Hepatocyte (in vitro differentiated cells): ENCODE results near the gene SOBP. TPM values are rescaled to one million over a fixed set of nuclear protein-coding genes. Genes with fewer than 3 reads are reported as not detected.
"Not testable (repeated sequence)": the region's sequence is repeated elsewhere in the genome, so short reads cannot be mapped to it uniquely, and the experiment has no call there.

Experiments
- DNase-seq: peaks from one replicate; pipeline ENCODE4 v3.0.0-alpha.2; 2016; ENCODE audit warnings: low spot score
- H2AFZ ChIP-seq: fragments of 200-600 bp; sonication (generic); 2 replicates; pipeline ENCODE4 v1.6.0; 2016; ENCODE audit warnings: antibody characterized with exemption, mild to moderate bottlenecking
- H3K27ac ChIP-seq: fragments of 200-600 bp; sonication (generic); 2 replicates; pipeline ENCODE4 v1.5.1; 2016; ENCODE audit warnings: mild to moderate bottlenecking
- H3K27me3 ChIP-seq: fragments of 200-600 bp; sonication (generic); 2 replicates; pipeline ENCODE4 v1.6.1; 2016
- H3K36me3 ChIP-seq: fragments of 200-600 bp; sonication (generic); replicated peaks from 2 replicates; pipeline ENCODE4 v1.5.1; 2016; ENCODE audit warnings: low read depth; ENCODE audit not compliant: insufficient read depth
- H3K4me1 ChIP-seq: fragments of 200-600 bp; sonication (generic); 2 replicates; pipeline ENCODE4 v1.5.1; 2016; ENCODE audit warnings: mild to moderate bottlenecking, moderate library complexity; ENCODE audit not compliant: insufficient read depth
- H3K4me2 ChIP-seq: fragments of 200-600 bp; sonication (generic); 2 replicates; pipeline ENCODE4 v1.6.0; 2016
- H3K4me3 ChIP-seq: fragments of 200-600 bp; sonication (generic); 2 replicates; pipeline ENCODE4 v1.5.1; 2016; ENCODE audit warnings: mild to moderate bottlenecking
- H3K79me2 ChIP-seq: fragments of 200-600 bp; sonication (generic); 2 replicates; pipeline ENCODE4 v1.6.0; 2017; ENCODE audit warnings: mild to moderate bottlenecking
- H3K9me2 ChIP-seq: fragments of 200-600 bp; sonication (generic); replicated peaks from 2 replicates; pipeline ENCODE4 v1.6.0; 2017; ENCODE audit warnings: mild to moderate bottlenecking; ENCODE audit not compliant: insufficient read depth
- H3K9me3 ChIP-seq: fragments of 200-600 bp; sonication (generic); 2 replicates; pipeline ENCODE4 v1.5.1; 2016; ENCODE audit warnings: low read depth, mild to moderate bottlenecking
- H4K20me1 ChIP-seq: fragments of 200-600 bp; sonication (generic); 2 replicates; pipeline ENCODE4 v1.6.0; 2016; ENCODE audit warnings: mild to moderate bottlenecking; ENCODE audit not compliant: insufficient read depth, poor library complexity, severe bottlenecking
- CTCF ChIP-seq: fragments of 200-600 bp; sonication (generic); IDR thresholded peaks from 2 replicates; pipeline ENCODE4 v1.5.1; 2016; ENCODE audit warnings: antibody characterized with exemption, mild to moderate bottlenecking; ENCODE audit not compliant: poor library complexity
- EZH2 ChIP-seq: fragments of 200-600 bp; sonication (generic); IDR thresholded peaks from 2 replicates; pipeline ENCODE4 v1.6.1; 2016; ENCODE audit warnings: antibody characterized with exemption, mild to moderate bottlenecking, borderline replicate concordance
- EZH2phosphoT487 ChIP-seq: fragments of 200-600 bp; sonication (generic); IDR thresholded peaks from one replicate; pipeline ENCODE4 v1.6.1; 2018; ENCODE audit warnings: antibody characterized with exemption, mild to moderate bottlenecking, low read depth, moderate library complexity; ENCODE audit not compliant: unreplicated experiment, severe bottlenecking
- WGBS: methylation state at CpG from one replicate; pipeline ENCODE4 v1.1.6; 2016; ENCODE audit warnings: low lambda C conversion rate; ENCODE audit errors: missing lambda C conversion rate; 5-methylcytosine and 5-hydroxymethylcytosine counted together
- polyA plus RNA-seq: library from polyadenylated mRNA; unstranded; fragments of >200 nt; fragmentation: Nextera tagmentation; extraction: Ambion mirVana; gene quantifications from 2 replicates; pipeline ENCODE4 v1.2.1, GENCODE V29; 2016
- total RNA-seq: library from RNA; depleted of rRNA; stranded (reverse); fragments of >200 nt; gene quantifications from 2 replicates; pipeline ENCODE4 v1.2.3, GENCODE V29; 2014

SOBP gene
- total and polyA plus RNA-seq, 2 experiments from 2014 or later, result 2.1 to 2.2 TPM

GRCh38 chr6:107475826-107476225, 14.1 kb upstream of the SOBP start:
- not testable (repeated sequence) for H3K4me1 ChIP-seq, H3K27ac ChIP-seq, H3K9me2 ChIP-seq, H3K4me3 ChIP-seq, H4K20me1 ChIP-seq, H3K79me2 ChIP-seq, H3K36me3 ChIP-seq, DNase-seq, H3K4me2 ChIP-seq, H3K9me3 ChIP-seq, H2AFZ ChIP-seq, H3K27me3 ChIP-seq
- 72% methylated on average over 3 of the region's 3 CpGs for WGBS

- Histone ChIP-seq H3K4me1 (no peaks in the 10 kb centered on the region), H3K4me3 (no peak overlapping the region), H3K27me3 (peaks cover 7% of the 10 kb centered on the region), H3K27ac (no peak overlapping the region), H3K9me2 (no peaks in the 10 kb centered on the region), H2AFZ (no peak overlapping the region), H4K20me1 (no peaks in the 10 kb centered on the region), H3K4me2 (no peak overlapping the region), H3K79me2 (no peaks in the 10 kb centered on the region), H3K9me3 (no peaks in the 10 kb centered on the region), H3K36me3 (no peaks in the 10 kb centered on the region)
- DNase-seq, result no peak
- TF ChIP-seq EZH2phosphoT487, result no peak
- no peak for TF ChIP-seq EZH2
- no peak for TF ChIP-seq CTCF
- WGBS, result 90% methylated on average over 4 of the region's 4 CpGs
These were observed 10.7 kb upstream of the SOBP start for GRCh38 chr6:107479089-107479690.

- Histone ChIP-seq H3K4me2 (no peak overlapping the region), H3K9me3 (no peaks in the 10 kb centered on the region), H4K20me1 (no peaks in the 10 kb centered on the region), H3K4me3 (no peak overlapping the region), H3K27me3 (peaks cover 52% of the 10 kb centered on the region), H3K36me3 (no peaks in the 10 kb centered on the region), H3K9me2 (no peaks in the 10 kb centered on the region), H3K27ac (no peak overlapping the region), H3K79me2 (no peaks in the 10 kb centered on the region), H3K4me1 (peaks cover 4% of the 10 kb centered on the region), H2AFZ (no peak overlapping the region)
- no peak for TF ChIP-seq CTCF
- TF ChIP-seq EZH2phosphoT487, result no peak
- no peak for TF ChIP-seq EZH2
- no peak for DNase-seq
- WGBS, result 84% methylated on average over 4 of the region's 4 CpGs
These were observed 4.8 kb upstream of the SOBP start for GRCh38 chr6:107485157-107485556.

- H3K9me3 ChIP-seq, result no peaks in the 10 kb centered on the region
- no peak overlapping the region for H3K4me3 ChIP-seq
- peaks cover 59% of the 10 kb centered on the region for H3K27me3 ChIP-seq
- H3K4me2 ChIP-seq, result peak overlapping the region; percentile 97
- no peak for DNase-seq
- peaks cover 11% of the 10 kb centered on the region for H3K4me1 ChIP-seq
- peak overlapping the region; percentile 82 for H2AFZ ChIP-seq
- no peak overlapping the region for H3K27ac ChIP-seq
- H4K20me1 ChIP-seq, result no peaks in the 10 kb centered on the region
- no peaks in the 10 kb centered on the region for H3K36me3 ChIP-seq
- no peaks in the 10 kb centered on the region for H3K9me2 ChIP-seq
- no peaks in the 10 kb centered on the region for H3K79me2 ChIP-seq
- WGBS, result 5% methylated on average over 27 of the region's 27 CpGs
- no peak for TF ChIP-seq EZH2phosphoT487
- TF ChIP-seq EZH2, result no peak
- no peak for TF ChIP-seq CTCF
These were observed 1.6 kb upstream of the SOBP start for GRCh38 chr6:107488174-107488874.
